HG03135 (cell line): ENCODE data around the gene ADAMTS17.
"Not testable (repeated sequence)": the region's sequence is repeated elsewhere in the genome, so short reads cannot be mapped to it uniquely, and the experiment has no call there.

Experiments
- ATAC-seq: cut with Tn5 transposase; IDR thresholded peaks from one replicate; pipeline ENCODE4 v1.9.1; 2021; ENCODE audit warnings: mild to moderate bottlenecking, moderate library complexity; ENCODE audit not compliant: unreplicated experiment

The ADAMTS17 gene

DNA sequence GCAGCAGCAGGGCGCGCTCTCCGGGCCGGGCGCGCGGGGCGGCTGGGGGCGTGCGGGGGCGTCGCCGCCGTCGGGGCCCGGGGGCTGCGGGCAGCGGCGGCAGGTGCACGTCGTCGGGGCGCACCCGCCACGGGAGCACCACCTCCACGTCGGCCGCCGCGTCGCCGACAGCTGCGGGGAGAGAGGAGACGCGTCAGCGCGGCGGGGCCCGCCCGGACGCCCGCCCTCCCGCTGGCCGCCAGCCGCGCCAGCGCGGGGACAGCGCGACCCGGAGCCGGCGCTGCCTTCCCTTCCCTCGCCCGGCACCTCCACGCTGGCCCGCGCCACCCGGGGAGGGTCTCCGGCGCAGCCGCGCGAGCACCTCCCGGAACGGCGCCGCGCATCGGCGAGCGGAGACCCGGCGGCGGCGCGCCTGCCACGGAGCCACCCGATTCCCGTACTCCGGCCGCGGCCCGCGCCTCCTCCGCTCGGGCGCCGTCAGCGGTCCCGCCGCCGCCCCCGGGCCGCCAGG is 481 bp downstream of the ADAMTS17 start:
- peak; percentile 12 for ATAC-seq

DNA sequence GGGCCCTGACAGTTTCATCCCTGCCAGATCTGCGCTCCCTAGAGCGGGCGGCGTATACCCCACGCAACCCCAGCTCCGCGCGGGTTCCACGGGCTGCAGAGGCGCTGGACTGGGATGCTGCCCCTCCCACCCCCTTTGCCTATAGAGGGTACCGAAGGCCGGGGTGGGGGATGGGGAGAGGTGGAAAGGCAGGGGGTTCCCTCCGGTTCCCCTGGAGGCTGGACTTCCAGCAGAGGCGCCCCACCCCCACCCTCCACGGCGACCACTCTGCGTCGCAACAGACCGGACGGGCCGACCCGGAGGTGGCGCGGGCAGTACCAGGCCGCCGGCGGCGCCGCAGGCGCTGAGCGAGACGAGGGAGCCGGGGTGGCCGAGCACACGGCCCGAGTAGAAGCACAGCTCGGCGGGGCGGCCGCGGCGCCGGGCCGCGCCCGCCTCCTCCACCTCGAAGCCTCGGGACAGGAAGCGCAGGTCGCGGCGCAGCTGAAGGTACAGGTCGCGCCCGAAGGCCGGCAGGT is 995 bp downstream of the ADAMTS17 start:
- ATAC-seq, result no peak

DNA sequence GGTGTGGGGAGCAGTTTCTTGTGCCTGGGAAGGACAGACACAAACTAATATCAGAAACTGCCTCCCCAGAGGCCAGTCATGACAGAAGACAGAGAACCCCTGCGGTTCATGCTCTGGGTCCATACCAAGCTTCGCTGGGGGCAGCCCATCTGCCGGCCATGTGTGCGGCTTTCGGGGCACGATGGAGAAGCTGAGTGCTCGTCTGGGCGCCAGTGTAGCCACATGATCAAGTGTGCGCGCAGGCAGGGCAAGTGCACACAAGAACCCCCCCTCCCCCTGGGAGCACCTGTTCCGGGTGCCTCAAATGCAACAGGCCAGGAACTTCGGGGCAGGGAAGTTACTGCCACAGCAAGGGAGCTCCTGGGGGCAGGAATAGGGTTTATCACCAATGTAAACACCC is 1.8 kb downstream of the ADAMTS17 start:
- no peak for ATAC-seq

DNA sequence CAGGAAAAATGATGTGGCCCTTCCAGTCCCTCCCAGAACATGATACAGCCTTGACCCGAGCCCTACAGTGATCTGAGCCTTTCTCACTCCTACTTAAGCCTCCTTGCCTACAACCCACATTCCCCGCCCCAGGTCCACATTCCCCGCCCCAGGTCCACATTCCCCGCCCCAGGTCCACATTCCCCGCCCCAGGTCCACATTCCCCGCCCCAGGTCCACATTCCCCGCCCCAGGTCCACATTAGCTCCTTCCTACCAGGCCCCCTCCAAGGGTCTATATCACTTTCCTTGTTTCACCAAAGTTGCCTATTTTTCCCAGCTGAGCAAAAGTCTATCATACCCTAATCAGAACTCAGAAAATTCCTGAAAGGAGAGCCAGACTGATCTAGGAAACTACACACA is 2.3 kb downstream of the ADAMTS17 start:
- not testable (repeated sequence) for ATAC-seq

DNA sequence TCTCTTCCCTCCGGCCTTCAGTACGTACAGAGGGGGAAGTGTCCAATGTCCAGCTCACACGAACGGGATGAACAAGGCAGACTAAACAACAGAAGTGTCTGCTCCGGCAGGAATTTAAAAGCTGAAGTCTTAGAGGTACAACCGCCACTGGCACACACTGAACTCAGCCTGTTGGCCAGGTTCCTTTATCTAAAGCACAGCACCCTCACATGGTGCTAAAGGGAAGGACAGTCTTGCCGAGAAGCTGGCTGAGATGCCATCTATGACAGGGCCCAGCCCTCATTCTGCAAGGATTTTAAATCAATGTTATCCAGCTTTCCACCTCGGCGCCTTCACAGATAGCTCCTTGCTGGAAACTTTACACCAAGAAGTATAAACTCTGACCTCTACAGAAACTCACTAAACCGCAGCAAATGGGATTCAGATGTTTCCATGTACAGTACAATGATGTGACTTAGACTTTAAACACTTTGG is 2.8 kb downstream of the ADAMTS17 start:
- no peak for ATAC-seq

DNA sequence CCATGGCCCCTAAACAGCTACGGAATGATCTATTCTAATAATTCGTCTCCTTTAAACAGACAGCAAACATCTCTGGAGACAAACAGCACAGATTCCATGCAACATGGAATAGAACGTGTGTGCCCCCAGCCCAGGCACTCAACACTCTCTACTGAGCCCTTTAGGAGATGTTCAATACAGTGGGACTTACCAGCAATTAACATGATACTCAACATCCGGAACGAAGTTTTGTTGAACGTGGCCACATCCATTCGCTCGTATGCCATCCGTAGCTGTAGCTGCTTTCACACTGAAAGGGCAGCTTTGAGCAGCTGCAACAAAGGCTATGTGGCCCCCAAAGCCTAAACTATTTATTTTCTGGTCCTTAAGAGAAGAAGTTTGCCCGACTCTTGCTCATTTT is 3.5 kb downstream of the ADAMTS17 start:
- ATAC-seq, result no peak

DNA sequence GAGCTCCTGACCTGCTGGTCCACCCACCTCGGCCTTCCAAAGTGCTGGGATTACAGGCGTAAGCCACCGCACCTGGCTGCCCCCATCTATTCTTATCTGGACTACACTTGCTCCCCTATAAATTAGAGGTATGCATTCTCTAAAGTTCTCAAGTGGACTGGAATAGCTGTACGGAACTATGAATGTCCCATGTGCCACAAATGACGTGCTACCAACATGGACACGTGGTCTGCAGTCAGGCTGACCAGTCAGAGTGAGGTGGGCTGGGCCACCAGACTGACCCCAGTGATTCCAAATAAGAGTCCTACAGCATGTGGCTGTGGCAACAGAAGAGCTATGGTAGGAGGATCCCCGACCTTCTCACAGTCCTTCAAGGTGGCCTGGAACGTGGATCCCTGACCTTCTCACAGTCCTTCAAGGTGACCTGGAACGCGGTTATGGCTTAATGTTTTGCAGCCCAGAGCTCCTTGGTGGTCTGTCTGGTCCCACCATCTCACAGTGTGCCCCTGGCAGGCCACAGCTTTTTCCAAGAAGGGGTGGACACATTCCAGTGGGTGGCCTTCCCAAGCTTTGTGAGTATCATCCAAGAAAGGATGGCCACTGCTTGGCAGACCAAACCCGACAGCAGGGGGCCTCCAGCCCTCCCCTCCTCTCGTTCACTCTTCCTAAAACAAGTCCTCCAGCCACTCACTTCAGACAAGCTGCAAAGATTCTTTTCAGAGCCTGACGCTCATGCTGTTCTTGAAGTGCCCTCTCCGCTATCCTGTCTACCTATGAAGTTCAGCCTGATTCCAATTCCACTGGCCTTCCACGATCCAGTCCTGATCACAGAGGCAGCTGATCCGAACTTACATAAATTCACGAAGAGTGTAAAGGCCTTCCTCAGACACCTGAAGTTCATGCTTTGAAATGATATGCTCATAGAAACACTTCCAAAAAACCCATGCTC is 4.4 kb downstream of the ADAMTS17 start:
- no peak for ATAC-seq

DNA sequence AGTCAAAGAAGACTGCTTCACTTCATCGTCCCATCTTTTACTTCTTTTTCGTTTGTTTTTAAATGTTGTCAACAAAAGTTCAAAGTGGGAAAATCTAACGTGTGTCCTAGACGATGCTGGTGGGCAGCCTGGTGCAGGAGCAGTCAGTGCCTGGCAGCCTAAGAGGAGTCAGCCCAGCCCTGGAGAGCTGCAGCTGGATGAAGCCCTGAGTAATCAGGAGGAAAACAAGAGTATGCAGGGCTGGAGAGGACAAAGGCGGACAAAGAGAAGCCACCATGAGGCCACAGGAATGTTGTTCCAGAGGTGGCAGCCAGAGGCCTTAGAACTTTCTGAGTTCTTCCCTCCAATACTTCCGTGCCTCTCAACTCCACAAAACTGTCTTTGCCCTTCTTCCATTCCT is 5.7 kb downstream of the ADAMTS17 start:
- ATAC-seq, result no peak

DNA sequence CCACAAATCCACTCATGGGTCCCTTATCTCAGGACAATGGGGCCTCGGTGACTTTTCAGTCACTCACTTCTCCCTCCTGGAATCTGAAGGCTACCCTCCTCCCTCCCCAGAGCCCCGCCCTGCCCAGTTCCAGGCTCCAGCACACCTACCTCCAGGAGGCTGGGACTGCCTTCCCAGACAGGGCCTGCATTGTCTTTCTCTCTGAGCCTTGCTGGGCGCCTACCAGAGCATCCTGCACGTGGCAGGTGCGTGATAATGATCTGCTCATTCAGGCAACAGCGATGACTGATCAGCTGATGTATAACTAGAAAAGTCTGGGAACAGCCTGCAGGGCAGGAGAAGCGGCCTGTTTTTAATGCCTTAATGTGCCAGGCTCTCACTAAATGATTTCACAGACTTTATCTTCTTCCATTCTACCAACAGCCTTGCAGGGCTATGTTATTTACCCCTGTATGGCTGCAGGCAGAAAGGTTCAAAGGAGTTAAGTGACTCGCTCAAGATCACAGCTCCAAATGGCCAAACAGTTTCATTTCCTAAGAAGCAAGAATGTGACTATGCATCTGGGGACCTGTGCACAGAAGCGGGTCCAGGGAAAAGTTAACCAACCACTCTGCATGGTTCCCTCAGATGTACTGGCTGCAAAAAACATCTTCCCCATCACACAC is 6.3 kb downstream of the ADAMTS17 start:
- ATAC-seq, result no peak

DNA sequence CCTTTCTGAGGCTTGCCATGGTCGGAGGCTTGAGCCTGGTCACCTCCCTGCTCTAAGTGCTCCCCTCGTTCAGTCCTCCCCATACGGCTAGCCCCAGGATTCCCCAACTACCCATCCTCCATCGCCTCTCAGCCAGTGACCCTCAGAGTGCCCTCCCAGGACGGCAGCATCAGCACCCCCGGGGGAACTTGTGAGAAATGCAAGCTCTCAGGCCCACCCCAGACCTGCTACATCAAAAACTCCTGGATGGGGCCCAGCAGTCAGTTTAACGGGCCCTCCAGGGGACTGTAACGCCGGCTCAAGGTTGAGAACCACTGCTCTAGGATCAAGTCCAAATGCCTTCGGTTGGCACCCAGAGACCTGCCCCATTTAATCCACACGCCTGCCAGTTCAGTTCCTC is 6.9 kb downstream of the ADAMTS17 start:
- ATAC-seq, result no peak

DNA sequence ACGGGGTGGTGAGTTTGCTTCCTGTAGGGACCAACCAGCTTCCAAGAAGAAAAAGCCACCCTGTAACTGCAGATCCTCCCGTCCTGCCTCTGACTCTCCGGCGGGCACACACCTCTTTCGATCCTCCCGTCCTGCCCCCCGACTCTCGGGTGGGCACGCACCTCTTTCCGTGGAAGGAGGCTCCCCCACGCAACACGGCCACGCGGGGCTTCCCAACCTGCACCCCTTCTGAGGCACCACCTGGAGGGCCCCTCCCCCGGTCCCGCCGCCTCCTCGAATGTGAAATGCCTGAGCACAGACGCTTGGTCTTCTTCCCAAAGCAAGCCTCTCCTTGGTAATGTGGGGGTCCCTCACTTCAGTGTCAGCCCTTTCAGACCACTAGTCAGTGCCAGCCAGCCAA is 7.3 kb downstream of the ADAMTS17 start:
- no peak for ATAC-seq

DNA sequence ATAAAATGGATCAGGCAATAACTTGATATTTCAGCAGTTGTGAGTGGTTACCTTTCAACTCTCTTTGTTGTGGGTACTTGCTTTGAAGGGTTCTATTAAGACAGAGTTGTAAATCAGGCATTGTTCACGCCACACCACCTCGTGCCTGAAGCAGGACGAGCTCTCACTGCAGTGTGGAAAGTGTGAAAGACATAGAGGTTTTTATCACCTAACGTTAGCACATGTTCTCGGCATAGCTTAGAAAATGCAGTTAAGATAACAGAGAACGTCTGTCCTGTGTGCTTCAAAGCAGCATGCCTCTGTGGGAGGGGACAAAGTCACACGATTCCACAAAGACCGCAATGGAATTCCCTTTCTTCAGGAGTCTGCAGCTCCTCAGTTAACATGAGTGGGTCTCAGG is 7.8 kb downstream of the ADAMTS17 start:
- ATAC-seq, result no peak

DNA sequence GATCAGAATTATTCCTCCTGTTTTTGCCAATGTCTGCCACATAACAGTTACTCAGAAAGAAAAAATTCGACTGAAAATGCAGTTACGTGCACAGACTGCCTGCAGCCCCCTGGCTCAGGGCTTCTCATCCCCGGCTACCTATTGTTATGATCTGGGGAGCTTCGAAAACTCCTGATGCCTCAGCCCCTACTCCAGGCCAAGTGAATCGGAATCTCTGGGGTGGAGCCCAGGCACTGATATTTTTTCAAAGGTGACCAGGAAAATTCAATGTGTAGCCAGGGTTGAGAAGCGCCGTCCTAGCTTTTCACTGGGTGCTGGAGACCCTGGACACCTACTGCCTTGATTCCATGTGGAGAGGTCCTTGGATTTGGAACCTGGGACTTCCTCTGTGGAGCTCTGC is 8.5 kb downstream of the ADAMTS17 start:
- ATAC-seq, result no peak

DNA sequence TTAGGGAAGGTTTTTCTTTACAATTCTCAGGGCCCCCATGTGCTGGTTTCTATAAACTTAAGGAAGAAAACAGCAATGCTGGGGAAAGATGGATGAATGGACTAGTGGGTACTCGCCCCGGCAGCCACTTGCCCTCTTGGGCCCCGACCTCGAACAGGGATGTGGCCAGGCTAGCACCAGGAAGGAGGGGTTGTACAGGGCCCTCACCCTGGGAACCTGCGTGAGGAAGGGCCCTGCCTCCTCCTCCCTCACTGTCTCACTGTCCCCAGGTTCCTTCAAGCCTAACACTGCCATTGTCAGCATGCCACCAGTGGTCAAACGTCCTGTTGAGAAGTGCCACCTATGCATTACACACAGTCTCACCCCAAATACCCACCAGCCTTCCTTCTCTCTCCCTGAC is 9.1 kb downstream of the ADAMTS17 start:
- no peak for ATAC-seq

DNA sequence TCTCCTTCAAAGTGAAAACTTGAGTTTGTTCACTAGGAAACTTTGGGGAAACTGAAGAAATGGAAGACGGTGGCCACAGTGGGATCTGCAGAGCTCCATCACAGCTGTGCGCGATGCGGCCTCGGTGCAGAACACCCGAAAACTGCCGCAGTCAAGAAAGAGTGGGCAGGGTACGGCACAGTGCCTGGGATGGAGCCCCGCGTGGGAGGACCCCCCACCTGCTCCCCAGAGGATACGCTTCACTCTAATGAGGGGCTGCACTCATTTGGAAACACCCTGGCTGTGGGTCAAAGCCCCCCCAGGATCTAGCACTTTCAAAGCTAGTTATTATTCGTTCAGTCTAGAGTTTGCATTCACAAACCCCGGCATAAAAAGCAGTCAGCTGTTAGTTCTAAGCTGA is 9.5 kb downstream of the ADAMTS17 start:
- no peak for ATAC-seq

DNA sequence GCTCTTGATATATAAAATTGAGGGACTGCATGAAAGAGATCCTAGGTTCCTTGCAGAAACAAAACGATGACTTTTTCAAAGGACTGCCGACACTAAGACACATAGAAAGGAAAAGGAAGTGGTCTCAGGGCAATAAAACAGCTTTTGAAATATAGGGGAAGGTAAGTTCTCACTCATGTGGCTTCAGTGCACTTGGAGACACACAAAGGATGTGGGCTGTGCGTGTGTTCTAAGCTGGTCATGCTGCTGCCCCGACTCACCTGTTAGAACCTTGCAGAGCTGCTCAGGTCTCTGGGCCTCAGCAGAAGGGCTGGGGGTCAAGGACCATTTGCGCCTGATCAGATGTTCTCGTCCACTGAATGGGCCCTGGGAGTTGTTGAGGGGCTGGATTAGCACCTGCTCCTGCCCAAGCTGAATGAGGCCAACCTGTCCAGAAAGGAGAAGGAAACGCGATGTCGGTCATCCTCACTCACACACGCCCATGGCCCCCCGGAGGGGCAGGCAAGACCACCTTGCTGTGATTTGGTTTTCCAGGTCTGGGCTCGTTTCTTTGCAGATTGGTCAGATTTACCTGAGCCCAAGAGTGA is 11.1 kb downstream of the ADAMTS17 start:
- ATAC-seq, result no peak

DNA sequence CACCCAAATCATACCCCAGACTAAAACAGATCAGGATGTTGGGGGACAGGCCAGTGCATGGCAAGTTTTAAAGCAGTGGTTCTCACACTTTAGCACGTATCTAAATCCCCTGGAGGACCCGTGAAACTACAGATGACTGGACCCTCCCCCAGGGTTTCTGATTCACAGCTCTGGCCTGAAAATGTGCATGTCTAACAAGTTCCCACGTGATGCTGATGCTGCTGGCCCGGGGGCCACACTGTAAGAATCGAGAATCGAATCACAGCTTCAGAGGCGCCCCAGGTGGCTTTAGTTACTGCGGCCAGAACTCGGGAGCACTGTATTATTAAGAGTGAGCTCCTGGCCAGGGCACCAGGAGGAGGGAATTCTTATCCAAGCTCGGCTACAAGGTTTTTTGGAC is 11.6 kb downstream of the ADAMTS17 start:
- no peak for ATAC-seq

DNA sequence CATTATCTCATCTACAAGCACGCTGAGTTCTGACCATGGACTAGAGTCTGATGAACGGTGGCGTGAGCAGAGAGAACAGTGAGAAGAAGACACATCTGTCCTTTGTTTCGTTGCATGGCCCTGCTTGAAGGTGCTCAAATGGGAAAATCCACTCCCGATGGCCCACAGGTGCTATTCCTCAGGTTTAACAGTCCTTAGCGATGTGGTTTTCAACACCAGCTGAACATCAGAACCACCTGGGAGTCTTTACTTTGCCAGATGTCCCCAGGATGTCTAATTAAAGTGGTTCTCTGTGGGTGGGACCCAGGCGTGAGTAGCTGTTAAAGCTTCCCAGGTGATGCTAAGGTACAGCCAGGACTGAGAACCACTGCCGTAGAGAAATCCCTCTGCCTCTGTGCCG is 13.0 kb downstream of the ADAMTS17 start:
- no peak for ATAC-seq

DNA sequence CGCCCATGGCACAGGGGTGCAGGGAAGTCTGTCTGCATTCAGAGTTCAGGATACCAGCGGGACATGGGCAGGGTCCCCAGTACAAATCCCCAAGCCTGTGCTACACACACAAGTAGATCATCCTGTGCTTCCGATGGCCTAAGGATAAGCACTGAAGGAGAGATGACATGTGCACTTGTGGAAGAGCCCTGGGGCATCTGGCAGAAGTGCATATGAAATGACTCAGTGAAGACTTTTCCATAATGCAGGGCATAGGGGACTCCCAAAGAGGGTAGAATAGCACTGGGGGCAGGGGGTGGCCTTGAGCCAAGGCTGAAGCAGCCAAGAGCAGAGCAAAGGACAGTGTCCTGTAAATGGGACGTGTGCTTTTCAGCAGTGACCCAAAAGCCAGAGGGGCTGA is 22.9 kb downstream of the ADAMTS17 start:
- ATAC-seq, result no peak

DNA sequence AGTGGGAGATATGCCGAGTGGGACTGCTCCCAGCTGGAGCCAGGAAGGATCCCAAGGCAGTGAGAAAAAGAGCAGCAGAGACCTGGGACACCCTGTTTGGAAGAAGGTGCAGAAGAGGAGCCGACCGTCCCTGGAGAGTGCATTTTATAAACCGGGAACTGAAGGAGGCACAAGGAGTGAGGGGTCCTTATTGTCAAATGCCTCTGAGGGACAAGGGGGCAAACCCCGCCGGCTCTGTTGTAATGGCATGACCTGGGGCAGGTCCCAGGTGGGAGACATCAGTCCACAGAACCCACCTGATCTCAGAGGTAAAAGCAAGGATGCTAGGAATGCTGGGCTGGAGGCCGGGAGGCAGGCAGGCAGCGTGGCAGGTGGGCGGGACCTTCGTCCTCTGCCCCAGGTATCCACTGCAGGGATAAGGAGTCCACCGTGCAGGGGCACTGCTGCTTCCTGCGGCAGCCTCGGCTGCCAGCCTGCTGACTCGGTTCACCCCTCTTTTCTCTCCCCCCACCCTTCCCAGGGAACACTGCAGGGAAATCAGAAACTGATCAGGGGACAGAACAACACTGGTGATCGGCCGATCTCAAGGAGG is 26.9 kb downstream of the ADAMTS17 start:
- no peak for ATAC-seq
